SH-SY5Y (cell line): Measurements from ENCODE around the gene KASH5.

ENCODE experiments used
- GATA2 ChIP-seq: IDR thresholded peaks from 2 replicates; pipeline ENCODE4 v1.6.1; 2011; ENCODE audit warnings: mild to moderate bottlenecking, low read depth, low read length
- GATA3 ChIP-seq: IDR thresholded peaks from 2 replicates; pipeline ENCODE4 v1.6.1; 2011; ENCODE audit warnings: low read depth, mild to moderate bottlenecking, low read length, moderate library complexity

GRCh38 chr19:49340069-49340864 is 47.8 kb upstream of the KASH5 start:
- TF ChIP-seq GATA2 (no peak), GATA3 (no peak)
